Chondrocyte (in vitro differentiated cells): ENCODE measurements around the gene HOXC10. TPM values are rescaled to one million over a fixed set of nuclear protein-coding genes. Genes with fewer than 3 reads are reported as not detected.

Experiments used
- DNase-seq: peaks from one replicate; pipeline ENCODE4 v3.0.0; 2021; ENCODE audit warnings: mixed read lengths, low spot score
- H3K27ac Mint-ChIP-seq: one replicate; pipeline ENCODE4 v1.8.0; 2021; ENCODE audit warnings: mild to moderate bottlenecking, moderate library complexity, mixed read lengths; ENCODE audit not compliant: unreplicated experiment
- H3K27me3 Mint-ChIP-seq: 2 replicates; pipeline ENCODE4 v1.8.0; 2021; ENCODE audit warnings: low read depth, mixed read lengths
- H3K36me3 Mint-ChIP-seq: 2 replicates; pipeline ENCODE4 v1.8.0; 2021; ENCODE audit warnings: low read depth, mixed read lengths
- H3K4me1 Mint-ChIP-seq: 2 replicates; pipeline ENCODE4 v1.8.0; 2021; ENCODE audit warnings: low read depth, mild to moderate bottlenecking, mixed read lengths
- H3K4me3 Mint-ChIP-seq: one replicate; pipeline ENCODE4 v1.8.0; 2021; ENCODE audit warnings: mild to moderate bottlenecking, moderate library complexity, mixed read lengths; ENCODE audit not compliant: unreplicated experiment
- H3K9me3 Mint-ChIP-seq: 2 replicates; pipeline ENCODE4 v1.8.0; 2021; ENCODE audit warnings: low read depth, mixed read lengths
- CTCF ChIP-seq: fragments of 200-600 bp; sonication (generic); IDR thresholded peaks from 2 replicates; pipeline ENCODE4 v1.5.0; 2021; ENCODE audit warnings: antibody characterized with exemption, mild to moderate bottlenecking, moderate library complexity
- total RNA-seq: library from RNA; stranded (reverse); gene quantifications from 3 replicates; pipeline ENCODE4 v1.2.1, GENCODE V29; 2021

The HOXC10 gene
- total RNA-seq, 1 donor from 2014 or later = not detected

GRCh38 chr12:53978477-53979356 is 6.2 kb upstream of the HOXC10 start:
- no peak overlapping the region for H3K27ac Mint-ChIP-seq
- TF ChIP-seq CTCF = no peak
- H3K9me3 Mint-ChIP-seq = no peaks in the 10 kb centered on the region
- DNase-seq = no peak
- H3K4me1 Mint-ChIP-seq = peaks cover 12% of the 10 kb centered on the region
- peaks cover 3% of the 10 kb centered on the region for H3K36me3 Mint-ChIP-seq
- H3K27me3 Mint-ChIP-seq = peaks cover 86% of the 10 kb centered on the region
- no peak overlapping the region for H3K4me3 Mint-ChIP-seq

GRCh38 chr12:53980104-53980801 is 4.7 kb upstream of the HOXC10 start:
- H3K9me3 Mint-ChIP-seq = no peaks in the 10 kb centered on the region
- H3K27me3 Mint-ChIP-seq = peaks cover 89% of the 10 kb centered on the region
- no peak overlapping the region for H3K4me3 Mint-ChIP-seq
- H3K36me3 Mint-ChIP-seq = peaks cover 3% of the 10 kb centered on the region
- H3K4me1 Mint-ChIP-seq = peaks cover 6% of the 10 kb centered on the region
- H3K27ac Mint-ChIP-seq = no peak overlapping the region
- no peak for TF ChIP-seq CTCF
- no peak for DNase-seq

- DNase-seq = no peak
- no peaks in the 10 kb centered on the region for H3K4me1 Mint-ChIP-seq
- peaks cover 1% of the 10 kb centered on the region for H3K36me3 Mint-ChIP-seq
- H3K27me3 Mint-ChIP-seq = peaks cover 89% of the 10 kb centered on the region
- no peak overlapping the region for H3K27ac Mint-ChIP-seq
- TF ChIP-seq CTCF = no peak
- no peaks in the 10 kb centered on the region for H3K9me3 Mint-ChIP-seq
- no peak overlapping the region for H3K4me3 Mint-ChIP-seq
Measured at GRCh38 chr12:53980802-53981496, 4.0 kb upstream of the HOXC10 start.

GRCh38 chr12:53981634-53982565 is 3.0 kb upstream of the HOXC10 start:
- no peaks in the 10 kb centered on the region for H3K9me3 Mint-ChIP-seq
- H3K36me3 Mint-ChIP-seq = peaks cover 3% of the 10 kb centered on the region
- no peak for TF ChIP-seq CTCF
- H3K4me3 Mint-ChIP-seq = no peak overlapping the region
- DNase-seq = no peak
- H3K27me3 Mint-ChIP-seq = peaks cover 89% of the 10 kb centered on the region
- no peak overlapping the region for H3K27ac Mint-ChIP-seq
- H3K4me1 Mint-ChIP-seq = no peaks in the 10 kb centered on the region
